Karpas-422 (cell line): ENCODE measurements around the gene CHST5. TPM values are rescaled to one million over a fixed set of nuclear protein-coding genes. Genes with fewer than 3 reads are reported as not detected.
"Not testable (repeated sequence)": the region's sequence is repeated elsewhere in the genome, so short reads cannot be mapped to it uniquely, and the experiment has no call there.

Source experiments
- DNase-seq: peaks from one replicate; pipeline ENCODE4 v3.0.0-alpha.2; 2015
- H2AFZ ChIP-seq: fragments of 200-600 bp; sonication (generic); 2 replicates; pipeline ENCODE4 v1.6.1; 2014; ENCODE audit warnings: antibody characterized with exemption, low read length, mixed read lengths
- H3K27ac ChIP-seq: fragments of 200-600 bp; sonication (generic); 2 replicates; pipeline ENCODE4 v1.5.1; 2014; ENCODE audit warnings: mild to moderate bottlenecking, low read length, moderate library complexity
- H3K27me3 ChIP-seq: fragments of 200-600 bp; sonication (generic); 2 replicates; pipeline ENCODE4 v1.6.1; 2014; ENCODE audit warnings: low read length, mixed read lengths
- H3K36me3 ChIP-seq: fragments of 200-600 bp; sonication (generic); 2 replicates; pipeline ENCODE4 v1.6.1; 2014; ENCODE audit warnings: low read length, mixed read lengths; ENCODE audit not compliant: insufficient read depth
- H3K4me1 ChIP-seq: fragments of 200-600 bp; sonication (generic); 2 replicates; pipeline ENCODE4 v1.6.1; 2014; ENCODE audit warnings: mild to moderate bottlenecking, low read length, mixed read lengths
- H3K4me2 ChIP-seq: fragments of 200-600 bp; sonication (generic); 2 replicates; pipeline ENCODE4 v1.6.1; 2014; ENCODE audit warnings: low read length, low read depth, mild to moderate bottlenecking; ENCODE audit not compliant: poor library complexity, severe bottlenecking
- H3K4me3 ChIP-seq: fragments of 200-600 bp; sonication (generic); 2 replicates; pipeline ENCODE4 v1.5.1; 2014; ENCODE audit warnings: mild to moderate bottlenecking, antibody characterized with exemption, low read length, mixed read lengths
- H3K79me2 ChIP-seq: fragments of 200-600 bp; sonication (generic); 2 replicates; pipeline ENCODE4 v1.6.1; 2014; ENCODE audit warnings: mild to moderate bottlenecking, low read length, mixed read lengths
- H3K9ac ChIP-seq: fragments of 200-600 bp; sonication (generic); 2 replicates; pipeline ENCODE4 v1.6.0; 2014; ENCODE audit warnings: low read length
- H3K9me2 ChIP-seq: fragments of 200-600 bp; sonication (generic), shearing (Covaris generic); replicated peaks from 2 replicates; pipeline ENCODE4 v1.6.0; 2014; ENCODE audit warnings: mild to moderate bottlenecking, low read length, moderate library complexity; ENCODE audit not compliant: insufficient read depth
- H3K9me3 ChIP-seq: fragments of 300-700, 200-600 bp; sonication (generic); 2 replicates; pipeline ENCODE4 v1.6.1; 2014; ENCODE audit warnings: low read length, mixed read lengths
- H4K20me1 ChIP-seq: fragments of 200-600 bp; sonication (generic); 2 replicates; pipeline ENCODE4 v1.6.1; 2014; ENCODE audit warnings: mild to moderate bottlenecking, antibody characterized with exemption, low read length, low read depth; ENCODE audit not compliant: insufficient read depth
- total RNA-seq: library from RNA; depleted of rRNA; stranded (reverse); fragments of >200 nt; shearing (Covaris generic); gene quantifications from 2 replicates; pipeline ENCODE4 v1.2.3, GENCODE V29; 2014; ENCODE audit warnings: low replicate concordance

Gene CHST5
- total RNA-seq, 1 experiment from 2014 or later: 0.97 TPM

DNA sequence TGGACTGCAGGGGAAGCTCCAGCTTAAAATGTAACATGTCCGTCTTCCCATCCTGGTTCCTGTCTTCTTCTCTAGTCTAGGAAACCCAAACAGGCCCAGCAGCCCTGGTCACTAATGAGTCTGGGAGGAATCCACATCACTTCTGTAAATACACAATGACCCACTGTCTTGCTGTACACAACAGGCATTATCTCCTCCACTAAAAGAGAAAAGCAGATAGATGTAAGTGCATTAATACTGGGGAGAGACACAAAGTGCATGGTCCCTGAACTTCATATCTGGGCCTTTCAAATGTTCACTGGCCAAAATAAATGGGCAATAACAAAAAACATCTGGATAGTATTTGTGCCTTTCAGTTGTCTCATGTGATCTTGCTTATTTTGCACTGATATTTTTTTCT lies 10.0 kb upstream of the CHST5 start:
- not testable (repeated sequence) for H3K4me1 ChIP-seq, H3K9me2 ChIP-seq, H3K4me3 ChIP-seq, H4K20me1 ChIP-seq, H2AFZ ChIP-seq, H3K79me2 ChIP-seq, H3K9ac ChIP-seq, DNase-seq, H3K4me2 ChIP-seq, H3K27me3 ChIP-seq, H3K27ac ChIP-seq, H3K9me3 ChIP-seq
- H3K36me3 ChIP-seq: peaks cover 11% of the 10 kb centered on the region; the same call in 1 of the 2 replicates

DNA sequence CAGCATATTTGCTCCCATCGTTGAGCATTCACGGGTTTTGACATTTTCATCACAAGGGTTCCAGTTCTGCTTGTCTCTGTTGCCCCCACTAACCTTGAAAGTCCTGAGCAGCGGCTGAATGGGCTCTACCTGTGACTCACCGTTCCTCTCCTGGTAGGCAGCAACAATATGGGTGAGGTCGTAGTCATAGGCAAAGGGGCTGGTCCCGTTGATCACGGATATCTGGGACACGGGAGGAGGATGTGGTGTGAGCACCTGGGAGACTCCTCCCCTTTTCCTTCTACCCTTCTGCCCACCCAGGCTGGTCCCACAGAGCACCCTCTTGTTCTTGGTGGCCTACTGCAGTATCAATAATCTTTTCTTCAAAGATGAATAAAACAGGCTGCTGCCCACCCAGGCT lies 6.6 kb upstream of the CHST5 start:
- not testable (repeated sequence) for H3K4me1 ChIP-seq, H3K9me3 ChIP-seq, H3K27me3 ChIP-seq, H4K20me1 ChIP-seq, H3K36me3 ChIP-seq, H3K4me2 ChIP-seq, H3K4me3 ChIP-seq, H3K79me2 ChIP-seq, DNase-seq, H3K27ac ChIP-seq, H3K9ac ChIP-seq, H2AFZ ChIP-seq, H3K9me2 ChIP-seq

DNA sequence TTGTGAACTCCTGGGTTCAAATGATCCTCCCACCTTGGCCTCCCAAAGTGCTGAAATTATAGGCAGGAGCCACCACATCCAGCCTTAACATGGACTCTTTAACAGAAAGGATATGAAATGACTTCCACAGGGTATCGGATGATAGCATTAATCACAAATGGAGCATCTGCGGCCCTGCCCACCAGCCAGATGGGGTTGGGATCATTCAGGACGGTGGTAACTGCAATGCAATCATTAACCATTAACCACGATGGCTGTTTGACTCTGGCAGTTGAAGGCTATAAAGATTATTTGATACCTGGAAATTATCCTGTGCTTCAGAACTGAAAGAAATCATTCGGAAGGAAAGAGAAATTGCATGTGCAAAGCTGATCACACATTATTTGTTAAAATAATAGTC lies 5.3 kb upstream of the CHST5 start:
- Histone ChIP-seq H3K9ac (no peak overlapping the region), H3K27me3 (no peaks in the 10 kb centered on the region), H3K4me3 (no peak overlapping the region), H3K4me2 (no peak overlapping the region), H3K9me2 (no peaks in the 10 kb centered on the region), H3K27ac (no peak overlapping the region), H2AFZ (no peak overlapping the region), H3K36me3 (peaks cover 6% of the 10 kb centered on the region; the same call in 1 of the 2 replicates), H3K4me1 (no peaks in the 10 kb centered on the region), H3K79me2 (no peaks in the 10 kb centered on the region), H4K20me1 (no peaks in the 10 kb centered on the region), H3K9me3 (no peaks in the 10 kb centered on the region)
- no peak for DNase-seq

DNA sequence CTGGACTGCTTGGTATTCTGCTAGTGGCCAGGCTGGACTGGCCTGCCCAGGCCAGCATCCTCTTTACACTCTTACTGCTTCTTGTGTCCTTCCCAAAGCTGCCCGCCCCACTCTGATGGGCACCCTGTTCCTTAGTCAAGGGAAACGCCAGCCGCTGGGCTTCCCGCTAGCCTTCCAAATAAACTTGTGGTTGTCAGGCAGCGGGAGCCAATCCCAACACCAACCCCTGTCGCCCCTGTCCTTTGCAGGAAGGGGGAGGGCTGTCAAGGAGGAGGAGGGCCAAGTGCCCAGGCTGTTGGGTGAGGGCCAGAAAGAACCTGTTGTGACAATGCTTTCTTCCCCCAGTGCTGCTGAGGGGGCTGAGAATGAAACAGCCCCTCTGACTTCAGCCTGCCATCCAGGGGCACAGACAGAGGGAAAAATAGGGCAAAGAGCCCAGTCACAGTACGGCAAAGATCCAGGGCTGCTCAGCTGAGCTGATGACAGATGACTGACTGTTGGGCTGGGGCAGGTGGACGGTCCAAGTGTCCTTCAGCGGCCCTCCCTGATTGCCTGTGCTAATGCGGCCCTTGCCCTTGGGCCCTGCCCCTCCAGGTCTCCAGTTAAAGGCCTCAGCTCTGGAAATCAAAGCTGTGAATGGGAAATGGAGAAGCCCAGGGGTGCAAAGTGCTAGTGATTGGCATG lies 3.1 kb upstream of the CHST5 start:
- H3K79me2 ChIP-seq, H3K9ac ChIP-seq, DNase-seq, H3K4me3 ChIP-seq, H4K20me1 ChIP-seq, H3K27ac ChIP-seq, H3K9me3 ChIP-seq, H2AFZ ChIP-seq, H3K4me2 ChIP-seq, H3K4me1 ChIP-seq, H3K9me2 ChIP-seq, H3K27me3 ChIP-seq, H3K36me3 ChIP-seq: not testable (repeated sequence)

DNA sequence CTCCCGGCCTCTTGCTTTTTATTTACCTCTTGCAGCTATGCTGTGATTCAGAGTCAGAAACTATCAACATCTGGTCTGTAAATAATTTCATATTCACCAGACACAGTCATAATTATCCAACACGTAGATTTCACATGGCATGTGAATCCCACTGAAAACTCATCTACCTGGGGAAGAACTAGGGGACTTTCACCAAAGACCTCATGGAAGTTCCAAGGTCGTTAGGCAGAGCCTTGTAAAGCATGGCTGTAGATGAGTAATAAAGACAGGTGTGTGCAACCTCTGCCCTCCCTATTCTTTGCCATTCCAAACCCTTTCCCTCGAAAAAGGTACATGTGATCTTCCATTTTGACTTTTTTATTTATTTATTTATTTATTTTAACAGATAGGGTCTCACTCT lies 1.9 kb upstream of the CHST5 start:
- no peaks in the 10 kb centered on the region for H3K4me1 ChIP-seq
- H2AFZ ChIP-seq: no peak overlapping the region
- no peaks in the 10 kb centered on the region for H3K27me3 ChIP-seq
- no peak for DNase-seq
- H3K9ac ChIP-seq: no peak overlapping the region
- no peaks in the 10 kb centered on the region for H3K79me2 ChIP-seq
- no peaks in the 10 kb centered on the region for H3K9me3 ChIP-seq
- no peaks in the 10 kb centered on the region for H3K36me3 ChIP-seq
- no peak overlapping the region for H3K4me2 ChIP-seq
- no peaks in the 10 kb centered on the region for H3K9me2 ChIP-seq
- H3K27ac ChIP-seq: no peak overlapping the region
- H3K4me3 ChIP-seq: no peak overlapping the region
- no peaks in the 10 kb centered on the region for H4K20me1 ChIP-seq

DNA sequence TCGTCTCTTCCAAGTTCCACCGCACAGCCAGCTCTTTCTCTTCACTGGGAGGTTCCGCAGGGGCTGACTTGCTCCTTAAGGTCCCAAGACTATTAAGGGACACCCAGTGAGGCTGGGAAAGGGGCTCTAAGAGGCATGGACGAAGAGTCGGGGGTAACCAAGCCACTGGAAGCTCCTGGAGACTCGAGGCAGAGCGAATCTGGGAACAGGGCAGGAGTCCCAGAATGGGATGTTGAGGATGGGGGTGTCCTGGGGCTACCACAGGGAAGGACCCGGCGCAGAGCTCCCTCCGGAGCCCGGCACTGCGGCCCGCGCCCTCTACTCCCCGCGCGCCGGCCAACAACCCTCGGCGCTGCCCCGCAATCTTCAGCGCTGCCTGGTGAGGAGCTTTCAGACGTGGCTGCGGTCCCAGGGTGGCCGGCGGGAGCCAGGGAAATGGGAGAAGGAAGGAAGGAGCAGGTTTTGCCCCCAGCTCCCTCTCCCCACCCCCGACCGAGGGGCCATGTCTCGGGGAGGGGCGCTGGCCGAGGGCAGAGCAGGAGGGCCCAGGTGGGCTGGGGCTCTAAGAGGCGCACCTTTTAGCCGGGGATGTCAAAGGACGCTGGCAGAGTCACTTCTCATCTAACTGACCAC lies 581 bp downstream of the CHST5 start:
- no peak overlapping the region for H3K9ac ChIP-seq
- no peaks in the 10 kb centered on the region for H3K9me2 ChIP-seq
- H3K4me1 ChIP-seq: no peaks in the 10 kb centered on the region
- H2AFZ ChIP-seq: no peak overlapping the region
- no peaks in the 10 kb centered on the region for H3K9me3 ChIP-seq
- H4K20me1 ChIP-seq: no peaks in the 10 kb centered on the region
- DNase-seq: no peak
- H3K79me2 ChIP-seq: no peaks in the 10 kb centered on the region
- H3K4me2 ChIP-seq: no peak overlapping the region
- H3K4me3 ChIP-seq: no peak overlapping the region
- no peaks in the 10 kb centered on the region for H3K36me3 ChIP-seq
- no peak overlapping the region for H3K27ac ChIP-seq
- no peaks in the 10 kb centered on the region for H3K27me3 ChIP-seq

DNA sequence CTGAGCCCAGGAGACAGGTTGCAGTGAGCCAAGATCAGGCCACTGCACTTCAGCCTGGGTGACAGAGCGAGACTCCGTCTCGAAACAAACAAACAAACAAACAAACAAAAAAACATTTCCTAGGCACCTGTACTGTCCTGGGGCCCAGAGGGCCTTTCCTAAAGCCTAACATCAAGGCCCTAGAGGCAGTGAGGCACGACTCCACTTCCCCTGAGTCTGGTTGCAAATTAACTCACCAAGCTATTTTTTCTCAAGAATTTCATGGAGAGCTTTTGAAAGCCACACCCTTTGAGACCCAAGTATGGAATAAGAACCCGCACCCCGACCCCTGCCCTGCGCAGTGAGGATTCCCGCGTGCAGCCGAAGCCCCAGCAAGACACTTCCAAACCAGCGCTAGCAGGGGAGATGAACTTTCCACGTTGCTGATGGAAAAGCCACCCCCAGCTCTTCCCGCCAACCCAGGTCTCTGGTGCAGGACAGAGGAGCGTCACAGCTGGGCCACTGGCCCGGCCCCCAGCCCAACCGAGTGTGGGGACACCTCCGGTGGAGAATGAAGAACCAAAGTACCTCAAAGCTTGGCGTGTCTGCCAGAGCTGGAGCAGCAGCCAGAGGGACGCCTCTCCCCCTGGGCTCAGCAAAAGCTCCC lies 1.2 kb downstream of the CHST5 start:
- Histone ChIP-seq H3K4me3 (no peak overlapping the region), H3K9me3 (no peaks in the 10 kb centered on the region), H3K4me2 (no peak overlapping the region), H3K4me1 (no peaks in the 10 kb centered on the region), H3K27me3 (no peaks in the 10 kb centered on the region), H3K9me2 (no peaks in the 10 kb centered on the region), H3K36me3 (no peaks in the 10 kb centered on the region), H3K27ac (no peak overlapping the region), H4K20me1 (no peaks in the 10 kb centered on the region), H3K79me2 (no peaks in the 10 kb centered on the region), H2AFZ (no peak overlapping the region), H3K9ac (no peak overlapping the region)
- no peak for DNase-seq

DNA sequence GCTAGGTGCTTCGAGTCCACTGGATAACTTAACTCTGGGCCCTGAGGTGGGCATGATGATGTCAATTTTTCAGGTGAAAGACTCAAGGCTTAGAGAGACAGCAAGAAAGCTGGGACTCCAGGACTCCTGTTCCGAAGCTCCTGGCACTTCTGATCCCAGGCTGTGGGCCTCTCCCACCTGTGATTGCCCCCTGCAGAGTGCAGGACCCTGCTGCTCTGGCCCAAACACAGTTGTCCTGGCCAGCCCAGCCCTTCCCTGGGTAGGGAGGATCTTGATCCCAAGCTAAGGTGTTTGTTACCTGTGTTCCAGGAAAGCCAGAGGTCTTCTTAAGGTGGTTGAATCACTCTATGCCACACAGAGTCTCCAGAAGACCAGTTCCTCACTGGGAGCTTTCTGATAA lies 3.1 kb downstream of the CHST5 start:
- Histone ChIP-seq H3K79me2 (no peaks in the 10 kb centered on the region), H3K27ac (no peak overlapping the region), H3K9me3 (no peaks in the 10 kb centered on the region), H3K9ac (no peak overlapping the region), H3K4me3 (no peak overlapping the region), H3K9me2 (no peaks in the 10 kb centered on the region), H4K20me1 (no peaks in the 10 kb centered on the region), H2AFZ (no peak overlapping the region), H3K27me3 (no peaks in the 10 kb centered on the region), H3K36me3 (no peaks in the 10 kb centered on the region), H3K4me1 (no peaks in the 10 kb centered on the region), H3K4me2 (no peak overlapping the region)
- DNase-seq: no peak
